Endodermal cell (in vitro differentiated cells): ENCODE results near the gene ZNF610. TPM values are rescaled to one million over a fixed set of nuclear protein-coding genes. Genes with fewer than 3 reads are reported as not detected.

Experiments used
- DNase-seq: peaks from one replicate; pipeline ENCODE4 v3.0.0-alpha.2; 2017
- H3K27ac ChIP-seq: 2 replicates; pipeline ENCODE4 v1.5.1; 2013; ENCODE audit warnings: mild to moderate bottlenecking, low read depth, low read length, moderate library complexity
- H3K27me3 ChIP-seq: 2 replicates; pipeline ENCODE4 v1.6.1; 2013; ENCODE audit warnings: mild to moderate bottlenecking, low read length, moderate library complexity; ENCODE audit not compliant: insufficient read depth, control insufficient read depth, poor library complexity, severe bottlenecking
- H3K36me3 ChIP-seq: 2 replicates; pipeline ENCODE4 v1.7.0; 2013; ENCODE audit warnings: mild to moderate bottlenecking, low read length, moderate library complexity; ENCODE audit not compliant: control insufficient read depth, insufficient read depth
- H3K4me1 ChIP-seq: one replicate; pipeline ENCODE4 v1.7.0; 2013; ENCODE audit warnings: low read length; ENCODE audit not compliant: control insufficient read depth, insufficient read depth
- H3K4me3 ChIP-seq: 2 replicates; pipeline ENCODE4 v1.5.1; 2013; ENCODE audit warnings: mild to moderate bottlenecking, low read length, moderate library complexity
- H3K9ac ChIP-seq: 2 replicates; pipeline ENCODE4 v1.6.1; 2013; ENCODE audit warnings: mild to moderate bottlenecking, low read length, moderate library complexity; ENCODE audit not compliant: poor library complexity, severe bottlenecking; ENCODE audit errors: extremely low read depth
- H3K9me3 ChIP-seq: 2 replicates; pipeline ENCODE4 v1.6.1; 2013; ENCODE audit warnings: mild to moderate bottlenecking, low read length, moderate library complexity; ENCODE audit not compliant: control insufficient read depth
- H3K27ac Mint-ChIP-seq: 2 replicates; pipeline ENCODE4 v1.8.0; 2020; ENCODE audit warnings: mixed read lengths
- H3K27me3 Mint-ChIP-seq: 2 replicates; pipeline ENCODE4 v1.8.0; 2021; ENCODE audit warnings: mild to moderate bottlenecking, mixed read lengths; ENCODE audit not compliant: insufficient read depth
- H3K36me3 Mint-ChIP-seq: 2 replicates; pipeline ENCODE4 v1.8.0; 2020; ENCODE audit warnings: low read depth, mixed read lengths
- H3K4me1 Mint-ChIP-seq: 2 replicates; pipeline ENCODE4 v1.8.0; 2020; ENCODE audit warnings: mixed read lengths
- H3K4me3 Mint-ChIP-seq: 2 replicates; pipeline ENCODE4 v1.8.0; 2020; ENCODE audit warnings: mild to moderate bottlenecking, moderate library complexity, mixed read lengths
- H3K9me3 Mint-ChIP-seq: 2 replicates; pipeline ENCODE4 v1.8.0; 2020; ENCODE audit warnings: mild to moderate bottlenecking, mixed read lengths
- WGBS, 2 experiments: methylation state at CpG; one replicate each; pipeline versions ENCODE4 v1.1.5 to v1.1.7; 2013; ENCODE audit warnings: missing lambda C conversion rate in 2 of 2, mixed read lengths in 1 of 2; ENCODE audit not compliant: insufficient coverage in 1 of 2, insufficient read length in 1 of 2; 5-methylcytosine and 5-hydroxymethylcytosine counted together
- total RNA-seq, 2 donors: library from RNA; stranded (reverse); fragmentation: NEBNext Ultra II Directional in 1 of 2; extraction: Animal tissue kit (Norgen Biotek cat#: 25700) in 1 of 2; gene quantifications; 2 replicates in 1 of 2; 3 replicates in 1 of 2; pipeline ENCODE4 v1.2.1, GENCODE V29; 2021
- TF ChIP-seq, protein P1 (sequence below): fragments of 200-600 bp; sonication (generic); conservative IDR thresholded peaks from 2 replicates; pipeline ENCODE4 v1.5.0; 2021; ENCODE audit warnings: antibody characterized with exemption, mild to moderate bottlenecking

The ZNF610 gene
- total RNA-seq, 2 donors from 2014 or later, result 8.1 to 15.2 TPM

DNA sequence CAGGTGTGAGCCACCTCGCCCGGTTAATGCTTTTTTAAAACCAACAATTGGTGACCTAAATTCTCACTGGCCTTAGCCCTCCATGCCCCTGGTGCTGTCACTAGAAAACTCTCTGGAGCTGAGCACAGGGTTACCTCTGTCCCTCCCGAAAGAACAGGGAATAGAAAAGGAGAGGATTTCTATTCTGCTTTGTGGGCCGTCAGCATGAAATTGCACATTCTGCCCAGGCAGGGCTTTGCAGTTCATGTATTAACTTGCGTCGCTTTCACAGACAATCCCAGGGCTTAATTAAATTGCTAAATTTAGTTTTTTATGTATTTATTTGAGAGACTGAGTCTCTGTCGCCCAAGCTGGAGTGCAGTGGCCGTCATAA lies 39.7 kb upstream of the ZNF610 start:
- WGBS, 2 experiments, result 46 to 58% methylated on average over 8 of the region's 8 CpGs
- Mint-ChIP-seq H3K4me1 (peaks cover 6% of the 10 kb centered on the region), H3K9me3 (peaks cover 35% of the 10 kb centered on the region), H3K27ac (no peak overlapping the region), H3K4me3 (peak overlapping the region; percentile 92), H3K36me3 (peaks cover 61% of the 10 kb centered on the region), H3K27me3 (no peaks in the 10 kb centered on the region)
- Histone ChIP-seq H3K4me3 (peak overlapping the region; percentile 80), H3K9me3 (peaks cover 31% of the 10 kb centered on the region), H3K4me1 (no peaks in the 10 kb centered on the region), H3K27ac (no peak overlapping the region), H3K9ac (no peak overlapping the region), H3K36me3 (peaks cover 45% of the 10 kb centered on the region), H3K27me3 (no peaks in the 10 kb centered on the region)
- TF ChIP-seq, protein P1, sequence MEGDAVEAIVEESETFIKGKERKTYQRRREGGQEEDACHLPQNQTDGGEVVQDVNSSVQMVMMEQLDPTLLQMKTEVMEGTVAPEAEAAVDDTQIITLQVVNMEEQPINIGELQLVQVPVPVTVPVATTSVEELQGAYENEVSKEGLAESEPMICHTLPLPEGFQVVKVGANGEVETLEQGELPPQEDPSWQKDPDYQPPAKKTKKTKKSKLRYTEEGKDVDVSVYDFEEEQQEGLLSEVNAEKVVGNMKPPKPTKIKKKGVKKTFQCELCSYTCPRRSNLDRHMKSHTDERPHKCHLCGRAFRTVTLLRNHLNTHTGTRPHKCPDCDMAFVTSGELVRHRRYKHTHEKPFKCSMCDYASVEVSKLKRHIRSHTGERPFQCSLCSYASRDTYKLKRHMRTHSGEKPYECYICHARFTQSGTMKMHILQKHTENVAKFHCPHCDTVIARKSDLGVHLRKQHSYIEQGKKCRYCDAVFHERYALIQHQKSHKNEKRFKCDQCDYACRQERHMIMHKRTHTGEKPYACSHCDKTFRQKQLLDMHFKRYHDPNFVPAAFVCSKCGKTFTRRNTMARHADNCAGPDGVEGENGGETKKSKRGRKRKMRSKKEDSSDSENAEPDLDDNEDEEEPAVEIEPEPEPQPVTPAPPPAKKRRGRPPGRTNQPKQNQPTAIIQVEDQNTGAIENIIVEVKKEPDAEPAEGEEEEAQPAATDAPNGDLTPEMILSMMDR, result no peak
- no peak for DNase-seq

DNA sequence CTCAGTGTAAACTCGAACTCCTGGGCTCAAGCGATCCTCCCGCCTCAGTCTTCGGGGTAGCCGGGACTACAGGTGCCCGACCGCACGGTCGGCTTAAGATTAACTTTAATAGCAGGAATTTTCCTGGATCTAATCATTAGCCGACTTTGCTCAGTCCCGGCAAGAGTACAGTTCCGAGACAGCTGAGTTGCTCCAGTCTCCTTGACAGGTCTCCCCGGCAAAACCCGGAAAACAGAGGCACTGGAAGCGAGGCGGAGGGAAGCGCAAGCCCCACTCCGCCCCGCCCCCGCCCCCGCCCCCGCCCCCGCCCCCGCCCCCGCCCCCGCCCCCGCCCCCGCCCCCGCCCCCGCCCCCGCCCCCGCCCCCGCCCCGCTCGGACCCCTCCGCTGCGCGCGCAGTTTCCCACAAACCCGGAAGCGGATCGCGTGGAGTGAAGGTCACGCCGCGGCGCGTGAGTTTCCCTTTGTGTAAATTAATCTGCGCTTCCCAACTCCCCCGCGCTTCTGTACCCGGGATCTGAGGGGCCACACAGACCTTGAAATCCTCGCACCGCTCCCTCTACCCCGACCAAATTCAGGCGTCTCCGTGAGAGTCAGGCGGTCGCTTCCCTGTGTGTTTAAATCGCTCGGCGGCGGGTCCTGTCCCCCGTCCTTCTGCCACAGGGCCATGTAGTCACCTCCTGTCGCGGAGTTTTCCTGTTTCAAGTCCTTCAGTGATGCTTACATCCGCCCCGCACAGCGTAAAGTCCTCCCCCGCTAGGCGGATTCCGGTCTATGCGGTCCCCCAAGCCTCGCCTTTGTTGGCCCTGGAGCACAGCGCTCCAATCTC lies 39.1 kb upstream of the ZNF610 start, which contains the start of gene ZNF480:
Gene ZNF480, plus strand, starts transcription at position 397 of the 828 bp plus-strand sequence. CDS start 3,244 bp downstream, outside the sequence.
- H3K27me3 Mint-ChIP-seq, result no peaks in the 10 kb centered on the region
- Histone ChIP-seq H3K36me3 (peaks cover 45% of the 10 kb centered on the region), H3K9me3 (peaks cover 37% of the 10 kb centered on the region), H3K9ac (peak within 1 kb of the TSS; percentile 93), H3K27ac (peak within 1 kb of the TSS; percentile 96), H3K27me3 (no peaks in the 10 kb centered on the region), H3K4me3 (peak within 1 kb of the TSS; percentile 98), H3K4me1 (no peaks in the 10 kb centered on the region)
- peaks cover 41% of the 10 kb centered on the region for H3K9me3 Mint-ChIP-seq
- H3K36me3 Mint-ChIP-seq, result peaks cover 62% of the 10 kb centered on the region
- TF ChIP-seq, protein P1, result peak; percentile 44
- peaks cover 6% of the 10 kb centered on the region for H3K4me1 Mint-ChIP-seq
- H3K27ac Mint-ChIP-seq, result peak within 1 kb of the TSS; percentile 94
- peak; percentile 89 for DNase-seq
- H3K4me3 Mint-ChIP-seq, result peak within 1 kb of the TSS; percentile 92
- 1 to 4% methylated on average over 25 to 65 of the region's 75 CpGs for WGBS, 2 experiments

DNA sequence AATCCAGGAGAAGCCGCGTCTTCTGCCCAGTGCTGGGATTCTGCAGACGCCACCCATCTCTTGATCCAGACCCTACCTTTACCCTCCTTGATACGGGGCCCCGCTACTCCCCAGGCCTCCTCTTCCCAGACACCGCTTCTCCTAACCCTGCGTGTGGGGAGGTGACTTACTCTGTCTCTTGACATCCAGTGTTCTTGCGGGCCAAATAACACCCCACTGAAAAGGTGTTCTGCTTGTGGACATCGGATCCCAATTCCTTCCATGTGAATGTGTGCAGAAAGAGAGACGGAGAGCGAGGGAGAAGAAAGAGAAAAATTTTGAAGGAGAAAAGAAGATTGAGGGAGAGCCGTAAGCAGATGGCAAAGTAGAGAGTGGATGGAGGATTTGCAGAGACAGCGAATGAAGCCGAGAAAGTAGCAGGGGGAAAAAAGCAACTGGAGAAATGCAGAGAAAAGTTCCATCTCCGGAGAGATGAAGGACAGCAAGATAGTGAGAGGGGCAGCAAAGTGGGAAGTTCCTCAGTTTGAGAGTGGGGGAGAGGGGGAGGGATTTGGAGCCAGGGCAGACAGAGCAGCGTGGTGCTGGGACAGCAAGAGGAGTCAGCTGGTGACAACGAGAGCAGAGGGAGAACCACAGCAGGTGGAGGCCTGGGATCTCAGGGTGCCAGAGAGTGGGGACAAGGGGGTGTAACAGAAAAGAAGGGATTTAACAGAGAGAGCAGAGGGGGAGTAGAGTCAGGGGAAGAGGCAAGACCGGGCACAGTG lies 38.3 kb upstream of the ZNF610 start:
- DNase-seq, result peak; percentile 50
- H3K9me3 ChIP-seq, result peaks cover 39% of the 10 kb centered on the region
- H3K27me3 Mint-ChIP-seq, result no peaks in the 10 kb centered on the region
- H3K4me1 Mint-ChIP-seq, result peaks cover 6% of the 10 kb centered on the region
- TF ChIP-seq, protein P1, result no peak
- H3K36me3 ChIP-seq, result peaks cover 46% of the 10 kb centered on the region
- no peaks in the 10 kb centered on the region for H3K4me1 ChIP-seq
- H3K27ac Mint-ChIP-seq, result peak overlapping the region; percentile 94
- H3K9ac ChIP-seq, result peak overlapping the region; percentile 93
- peak overlapping the region; percentile 98 for H3K4me3 ChIP-seq
- 21 to 35% methylated on average over 13 to 18 of the region's 18 CpGs for WGBS, 2 experiments
- H3K36me3 Mint-ChIP-seq, result peaks cover 62% of the 10 kb centered on the region
- H3K27me3 ChIP-seq, result no peaks in the 10 kb centered on the region
- H3K27ac ChIP-seq, result peak overlapping the region; percentile 96
- H3K4me3 Mint-ChIP-seq, result peak overlapping the region; percentile 92
- H3K9me3 Mint-ChIP-seq, result peaks cover 45% of the 10 kb centered on the region
